Left cardiac atrium (tissue), 4 donors: Measurements from ENCODE around the gene NTSR2. TPM values are rescaled to one million over a fixed set of nuclear protein-coding genes. Genes with fewer than 3 reads are reported as not detected.

Source experiments
- ATAC-seq, 2 donors: fragments of 200-7000 bp; cut with Tn5 transposase; one replicate each; pipeline ENCODE4 v1.9.1; 2020; ENCODE audit warnings: mild to moderate bottlenecking in 2 of 2, moderate library complexity in 2 of 2
- DNase-seq: peaks from one replicate; pipeline ENCODE4 v3.0.0-alpha.2; 2020
- intact Hi-C, 2 donors: fragments of 100-400 bp; cut with DNase I; formaldehyde crosslinking; loops; one replicate each; pipeline versions ENCODE4 v1.14.1 to v1.15.1; 2022 to 2023
- long read RNA-seq: library from polyadenylated mRNA; unstranded; transcript quantifications from one replicate; pipeline ENCODE4 v2.0.0, GENCODE V29; 2021
- total RNA-seq, 2 donors: library from RNA; stranded (reverse); fragmentation: NEBNext Ultra II Directional; extraction: Animal tissue kit (Norgen Biotek cat#: 25700); gene quantifications; one replicate each; pipeline ENCODE4 v1.2.1, GENCODE V29; 2021
- donor health status: DM: no; HTN: yes; CAD: no.
- donor health status: DM: no; HTN: yes; CAD: no; lungs with severe emphysema.
- donor health status: DM: yes; HTN: yes; CAD: no.
- donor health status: Dilated cardiomyopathy.

NTSR2 gene
- total RNA-seq = under 1 TPM in 1 of 2 donors, not detected in 1; 0.24 TPM
- long read RNA-seq = 0 reads

- DNase-seq (peak; percentile 62), ATAC-seq (peak; percentile 95 to 96)
- intact Hi-C loops = loop anchor here in 1 of 2 donors (10.0 kb wide), 1 partner anchor 195 kb away; no protein-coding TSS in a partner anchor
Observed at GRCh38 chr2:11669454-11670291, at the start of gene NTSR2. TSS of gene NTSR2 (minus strand) at chr2:11670195. CDS start at chr2:11670129, 66 bp downstream.

- intact Hi-C loops = no loop called here
- DNase-seq (no peak), ATAC-seq (no peak)
Observed at GRCh38 chr2:11719230-11719977, 49.4 kb upstream of the NTSR2 start.

- ATAC-seq (no peak), DNase-seq (no peak)
- intact Hi-C loops = no loop called here
Observed at GRCh38 chr2:11718606-11719005, 48.6 kb upstream of the NTSR2 start.

GRCh38 chr2:11717623-11718022 is 47.6 kb upstream of the NTSR2 start:
- ATAC-seq (no peak), DNase-seq (no peak)
- intact Hi-C loops = no loop called here

GRCh38 chr2:11716689-11717321 is 46.8 kb upstream of the NTSR2 start:
- intact Hi-C loops = no loop called here
- ATAC-seq (peak in 1 of 2 donors; percentile 54), DNase-seq (no peak)

GRCh38 chr2:11715987-11716652 is 46.1 kb upstream of the NTSR2 start:
- DNase-seq (no peak), ATAC-seq (peak in 1 of 2 donors; percentile 14)
- intact Hi-C loops = no loop called here

- ATAC-seq = no peak
- intact Hi-C loops = no loop called here
Observed at GRCh38 chr2:11713815-11714214, 43.8 kb upstream of the NTSR2 start.

GRCh38 chr2:11712866-11713265 is 42.9 kb upstream of the NTSR2 start:
- intact Hi-C loops = no loop called here
- DNase-seq = no peak
- no peak for ATAC-seq

More at GRCh38 chr2:11713815-11714214, 43.8 kb upstream of the NTSR2 start:
- DNase-seq = no peak

GRCh38 chr2:11711751-11712150 is 41.8 kb upstream of the NTSR2 start:
- DNase-seq (no peak), ATAC-seq (no peak)
- intact Hi-C loops = no loop called here

GRCh38 chr2:11711354-11711716 is 41.3 kb upstream of the NTSR2 start:
- no peak for DNase-seq
- no peak for ATAC-seq
- intact Hi-C loops = no loop called here

- no peak for DNase-seq
- no peak for ATAC-seq
- intact Hi-C loops = no loop called here
Observed at GRCh38 chr2:11710632-11711353, 40.8 kb upstream of the NTSR2 start.

GRCh38 chr2:11710210-11710609 is 40.2 kb upstream of the NTSR2 start:
- intact Hi-C loops = no loop called here
- peak in 1 of 2 donors; percentile 91 for ATAC-seq
- DNase-seq = peak; percentile 40

- intact Hi-C loops = no loop called here
- ATAC-seq (no peak), DNase-seq (no peak)
Observed at GRCh38 chr2:11709293-11709692, 39.3 kb upstream of the NTSR2 start.

GRCh38 chr2:11708106-11708505 is 38.1 kb upstream of the NTSR2 start:
- intact Hi-C loops = no loop called here
- DNase-seq = no peak
- no peak for ATAC-seq

- intact Hi-C loops = no loop called here
- no peak for ATAC-seq
- DNase-seq = no peak
Observed at GRCh38 chr2:11705711-11706110, 35.7 kb upstream of the NTSR2 start.

- DNase-seq (no peak), ATAC-seq (no peak)
- intact Hi-C loops = no loop called here
Observed at GRCh38 chr2:11705063-11705462, 35.1 kb upstream of the NTSR2 start.

- intact Hi-C loops = no loop called here
- DNase-seq (no peak), ATAC-seq (no peak)
Observed at GRCh38 chr2:11703700-11704099, 33.7 kb upstream of the NTSR2 start.

- intact Hi-C loops = no loop called here
- DNase-seq (no peak), ATAC-seq (no peak)
Observed at GRCh38 chr2:11702946-11703345, 33.0 kb upstream of the NTSR2 start.
